GM12878 (cell line): ENCODE measurements around the gene PPP2R1B. TPM values are rescaled to one million over a fixed set of nuclear protein-coding genes. Genes with fewer than 3 reads are reported as not detected.

Experiments
- ATAC-seq: fragments of 200-7000 bp; cut with Tn5 transposase; 3 replicates; pipeline ENCODE4 v1.9.1; 2020; ENCODE audit warnings: mild to moderate bottlenecking, moderate library complexity
- BruUV-seq: library from RNA; stranded (reverse); fragments of 400-500 nt; replicated peaks from 2 replicates; lab custom pipeline; 2021; lab: Mats Ljungman, UMichigan
- CTCF ChIA-PET: fragments of 300-600 bp; sonication (Branson Sonifier 250); formaldehyde crosslinking; extraction: SDS; loops from one replicate; lab custom pipeline; 2021; ENCODE audit warnings: inconsistent platforms; lab: Yijun Ruan, JAX
- POLR2A ChIA-PET: fragments of 350-600 bp; formaldehyde crosslinking; extraction: SDS; loops from one replicate; lab custom pipeline; 2021; ENCODE audit warnings: inconsistent platforms; lab: Charles Lee
- RAD21 ChIA-PET: fragments of 300-600 bp; sonication (Branson Sonifier 250); formaldehyde crosslinking; loops from one replicate; lab custom pipeline; 2023; ENCODE audit warnings: antibody characterized with exemption; ENCODE audit not compliant: unreplicated experiment; lab: Charles Lee
- SMC1A ChIA-PET: fragments of 300-600 bp; sonication (Branson Sonifier 250); formaldehyde crosslinking; loops from one replicate; lab custom pipeline; 2023; ENCODE audit not compliant: unreplicated experiment, uncharacterized antibody; lab: Charles Lee
- DNase-seq: peaks from one replicate; pipeline ENCODE4 v3.0.0-alpha.2; 2011; ENCODE audit warnings: low read depth, low spot score
- FAIRE-seq: peaks from 3 replicates; lab custom pipeline; 2011; peaks lifted over from hg19 to GRCh38; lab: Jason Lieb, UNC
- H2AFZ ChIP-seq: 2 replicates; pipeline ENCODE4 v1.6.0; 2011; ENCODE audit warnings: low read depth, low read length, control low read depth; ENCODE audit not compliant: control insufficient read depth
- H3K27ac ChIP-seq: 2 replicates; pipeline ENCODE4 v1.5.1; 2011; ENCODE audit warnings: control low read depth; ENCODE audit not compliant: control insufficient read depth, insufficient read depth
- H3K27me3 ChIP-seq, 2 experiments: replicated peaks in 1 of 2; 2 replicates each; pipeline versions ENCODE4 v1.6.0 to v1.6.1; 2011; ENCODE audit warnings: low read length in 1 of 2; ENCODE audit not compliant: control insufficient read depth in 2 of 2, insufficient read depth in 2 of 2
- H3K36me3 ChIP-seq, 2 experiments: 2 replicates each; pipeline ENCODE4 v1.5.1; 2011; ENCODE audit warnings: low read length in 1 of 2; ENCODE audit not compliant: control insufficient read depth in 2 of 2, insufficient read depth in 2 of 2
- H3K4me1 ChIP-seq: 2 replicates; pipeline ENCODE4 v1.6.1; 2011; ENCODE audit warnings: mild to moderate bottlenecking, low read length, moderate library complexity, mixed read lengths; ENCODE audit not compliant: control insufficient read depth, insufficient read depth
- H3K4me2 ChIP-seq: 2 replicates; pipeline ENCODE4 v1.6.0; 2011; ENCODE audit warnings: control low read depth; ENCODE audit not compliant: control insufficient read depth, insufficient read depth
- H3K4me3 ChIP-seq: fragments of 200-600 bp; sonication (generic); 2 replicates; pipeline ENCODE4 v1.5.1; 2016
- H3K79me2 ChIP-seq: 2 replicates; pipeline ENCODE4 v1.6.0; 2011; ENCODE audit warnings: low read length; ENCODE audit not compliant: control insufficient read depth, insufficient read depth
- H3K9ac ChIP-seq: 2 replicates; pipeline ENCODE4 v1.8.0; 2011; ENCODE audit warnings: low read length, control low read depth, mixed read lengths; ENCODE audit not compliant: control insufficient read depth, insufficient read depth
- H3K9me3 ChIP-seq: replicated peaks from 3 replicates; pipeline ENCODE4 v1.5.1; 2011; ENCODE audit warnings: mild to moderate bottlenecking, low read length; ENCODE audit not compliant: control insufficient read depth, insufficient read depth
- H4K20me1 ChIP-seq: 2 replicates; pipeline ENCODE4 v1.6.0; 2011; ENCODE audit not compliant: control insufficient read depth, insufficient read depth
- E2F8 ChIP-seq: fragments of 450-650 bp; IDR thresholded peaks from 2 replicates; pipeline ENCODE4 v1.6.1; 2018; ENCODE audit warnings: mild to moderate bottlenecking, low read depth, moderate library complexity; ENCODE audit not compliant: partially characterized antibody
- MLLT1 ChIP-seq: fragments of 450-650 bp; IDR thresholded peaks from 2 replicates; pipeline ENCODE4 v1.6.1; 2016; ENCODE audit warnings: mild to moderate bottlenecking
- MTA3 ChIP-seq: IDR thresholded peaks from 2 replicates; pipeline ENCODE4 v1.6.1; 2012; ENCODE audit warnings: low read length, inconsistent platforms, borderline replicate concordance
- NFYB ChIP-seq: IDR thresholded peaks from 2 replicates; pipeline ENCODE4 v1.6.1; 2011; ENCODE audit warnings: low read depth, mild to moderate bottlenecking, low read length, improper control_type of control experiment, moderate library complexity; ENCODE audit not compliant: insufficient read depth
- POLR2AphosphoS2 ChIP-seq: IDR thresholded peaks from 2 replicates; pipeline ENCODE4 v1.6.1; 2011; ENCODE audit warnings: low read depth, mild to moderate bottlenecking, low read length, improper control_type of control experiment, moderate library complexity
- POLR2AphosphoS5 ChIP-seq: IDR thresholded peaks from 2 replicates; pipeline ENCODE4 v1.6.1; 2011; ENCODE audit warnings: mild to moderate bottlenecking, low read length, inconsistent platforms
- ZSCAN29 ChIP-seq: fragments of 450-650 bp; IDR thresholded peaks from 2 replicates; pipeline ENCODE4 v1.6.1; 2017; ENCODE audit warnings: mild to moderate bottlenecking, moderate library complexity
- WGBS: methylation state at CpG from one replicate; pipeline ENCODE4 v1.1.6; 2016; ENCODE audit warnings: low lambda C conversion rate; ENCODE audit not compliant: insufficient replicate concordance, insufficient coverage; ENCODE audit errors: missing lambda C conversion rate; 5-methylcytosine and 5-hydroxymethylcytosine counted together
- in situ Hi-C: fragments of 300-500 bp; cut with MboI; formaldehyde crosslinking; loops from 9 replicates; pipeline ENCODE4 v1.14.3; 2018; ENCODE audit warnings: mixed read lengths
- intact Hi-C: fragments of 100-400 bp; cut with micrococcal nuclease; formaldehyde crosslinking; loops from one replicate; pipeline ENCODE4 v1.14.2; 2022; ENCODE audit not compliant: unreplicated experiment
- polyA plus RNA-seq, 11 experiments: library from polyadenylated mRNA; depleted of rRNA in 4 of 11; unstranded in 6 of 11; stranded (reverse) in 5 of 11; fragments of >200 nt; fragmentation: Nextera tagmentation in 4 of 11; fragmentation: Illumina TruSeq in 1 of 11; extraction: Ambion mirVana in 4 of 11; extraction: Trizol in 1 of 11; gene quantifications; 1 replicate in 1 of 11; 2 replicates in 10 of 11; pipeline versions ENCODE4 v1.2.1 to v1.2.3, GENCODE V29; 2011 to 2016; ENCODE audit warnings: inconsistent platforms in 2 of 11, missing spikeins in 2 of 11, low read depth in 1 of 11
- total RNA-seq, 4 experiments: library from RNA; depleted of rRNA in 3 of 4; stranded (reverse); fragments of >200 nt in 3 of 4; fragmentation: Illumina TruSeq in 1 of 4; extraction: Trizol in 1 of 4; gene quantifications; 2 replicates each; pipeline versions ENCODE4 v1.2.1 to v1.2.3, GENCODE V29; 2013 to 2021

PPP2R1B gene
- total and polyA plus RNA-seq, 10 of the 15 experiments (the other 5 are each of a cell fraction or from before 2014, with no cell fraction given) = 26.6 to 68.2 (median 35.7) TPM

- POLR2A ChIA-PET = no interaction called here
- TF ChIP-seq MLLT1 = no peak
- 0 out of 2 replicates have a peak, but pooled peaks have one; percentile 33 for TF ChIP-seq POLR2AphosphoS5
- Histone ChIP-seq H3K9me3 (no peaks in the 10 kb centered on the region), H3K27me3 (no peaks in the 10 kb centered on the region), H3K27ac (no peak overlapping the region), H3K9ac (no peak overlapping the region), H3K4me1 (peaks cover 5% of the 10 kb centered on the region; the same call in 1 of the 2 replicates), H3K36me3 (peaks cover 6 to 19% of the 10 kb centered on the region in 2 experiments), H3K4me2 (no peak overlapping the region), H4K20me1 (no peaks in the 10 kb centered on the region; the same call in 1 of the 2 replicates), H2AFZ (no peak overlapping the region), H3K79me2 (no peaks in the 10 kb centered on the region), H3K4me3 (no peak overlapping the region)
- intact Hi-C loops = no loop called here
- ATAC-seq (no peak), DNase-seq (no peak), FAIRE-seq (no peak)
- RAD21 ChIA-PET = interaction anchor here (1.2 kb wide), 1 partner anchor 132 kb away, joined by 4 read pairs; no protein-coding TSS in a partner anchor
- WGBS = 95% methylated on average over 11 of the region's 11 CpGs
- SMC1A ChIA-PET = no interaction called here
- in situ Hi-C loops = no loop called here
- CTCF ChIA-PET = interaction anchor here (0.5 kb wide), 1 partner anchor 93 kb away, joined by 3 read pairs; no protein-coding TSS in a partner anchor
- no TSS peak for BruUV-seq
These were observed 30.0 kb downstream of the PPP2R1B start for GRCh38 chr11:111736181-111736590.

GRCh38 chr11:111735262-111736116, 30.7 kb downstream of the PPP2R1B start:
- in situ Hi-C loops (no loop called here), intact Hi-C loops (no loop called here)
- POLR2A ChIA-PET = interaction anchor here (1.1 kb wide), 1 partner anchor 15 kb away, joined by 3 read pairs; no protein-coding TSS in a partner anchor

More at GRCh38 chr11:111735262-111736116, 30.7 kb downstream of the PPP2R1B start:
- FAIRE-seq = no peak
- Histone ChIP-seq H3K79me2 (no peaks in the 10 kb centered on the region), H3K9me3 (no peaks in the 10 kb centered on the region), H4K20me1 (no peaks in the 10 kb centered on the region; the same call in 1 of the 2 replicates), H2AFZ (no peak overlapping the region), H3K4me1 (no peaks in the 10 kb centered on the region), H3K27ac (no peak overlapping the region), H3K9ac (no peak overlapping the region), H3K36me3 (peaks cover 5 to 13% of the 10 kb centered on the region in 2 experiments), H3K4me3 (no peak overlapping the region), H3K27me3 (no peaks in the 10 kb centered on the region), H3K4me2 (no peak overlapping the region)
- BruUV-seq = no TSS peak
- no peak for DNase-seq
- SMC1A ChIA-PET = interaction anchor here (0.6 to 1.1 kb wide), 2 partner anchors 18 to 106 kb away, joined by 3 to 4 read pairs; no protein-coding TSS in a partner anchor
- TF ChIP-seq MTA3 (0 out of 2 replicates have a peak, but pooled peaks have one; percentile 13), NFYB (no peak), E2F8 (no peak), POLR2AphosphoS2 (peak; percentile 60), ZSCAN29 (no peak)
- WGBS = 94% methylated on average over 19 of the region's 19 CpGs
- CTCF ChIA-PET = no interaction called here
- RAD21 ChIA-PET = no interaction called here
- no peak for ATAC-seq
